Body of pancreas (tissue), 4 donors: Measurements from ENCODE around the gene DIAPH3.

Source experiments
- CTCF ChIP-seq, 7 experiments: fragments of 450-650 bp in 4 of 7; fragments of 200-600 bp in 3 of 7; sonication (generic) in 3 of 7; IDR thresholded peaks; one replicate each; pipeline ENCODE4 v1.5.1; 2016 to 2019; ENCODE audit warnings: antibody characterized with exemption in 7 of 7
- POLR2A ChIP-seq, 3 donors: fragments of 450-650 bp; IDR thresholded peaks; one replicate each; pipeline ENCODE4 v1.6.1; 2016; ENCODE audit warnings: antibody characterized with exemption in 3 of 3, mild to moderate bottlenecking in 2 of 3

- TF ChIP-seq CTCF (IDR thresholded peaks at IDR 0.05): no peak
- TF ChIP-seq POLR2A (IDR thresholded peaks at IDR 0.05): no peak
These were observed 145.2 kb downstream of the DIAPH3 start for GRCh38 chr13:60018536-60018935.
